ENCODE results near the gene SLC2A4.

SLC2A4 gene

GRCh38 chr17:7306911-7307685 is 25.6 kb downstream of the SLC2A4 start, which contains the start of gene EIF5A:
EIF5A (plus strand) TSS chr17:7307628; CDS start chr17:7309636, 2,008 bp downstream.
- peak; percentile 100 for DNase-seq (ENCODE audit: low read depth in 2 of 2)

GRCh38 chr17:7307686-7308624 is 26.4 kb downstream of the SLC2A4 start:
- peak; percentile 33 to 37 for DNase-seq (ENCODE audit: low read depth in 2 of 2)

- DNase-seq (ENCODE audit: low read depth in 2 of 2), result peak; percentile 61 to 75
Observed at GRCh38 chr17:7308625-7309433, 27.3 kb downstream of the SLC2A4 start.

- DNase-seq (ENCODE audit: low read depth in 2 of 2), result no peak
Observed at GRCh38 chr17:7309628-7310027, 28.1 kb downstream of the SLC2A4 start.

- no peak for DNase-seq (ENCODE audit: low read depth in 2 of 2)
Observed at GRCh38 chr17:7311110-7311705, 29.7 kb downstream of the SLC2A4 start.

GRCh38 chr17:7312432-7313087 is 31.0 kb downstream of the SLC2A4 start:
- no peak for DNase-seq (ENCODE audit: low read depth in 2 of 2)

- no peak for DNase-seq (ENCODE audit: low read depth in 2 of 2)
Observed at GRCh38 chr17:7313088-7313889, 31.8 kb downstream of the SLC2A4 start.

- DNase-seq (ENCODE audit: low read depth in 2 of 2), result no peak
Observed at GRCh38 chr17:7313890-7314718, 32.6 kb downstream of the SLC2A4 start.

GRCh38 chr17:7314719-7315569 is 33.4 kb downstream of the SLC2A4 start, which contains the start of gene GPS2:
GPS2 (minus strand) TSS chr17:7315360; CDS start chr17:7315052, 308 bp downstream.
- peak; percentile 92 to 94 for DNase-seq (ENCODE audit: low read depth in 2 of 2)

- DNase-seq (ENCODE audit: low read depth in 2 of 2), result no peak
Observed at GRCh38 chr17:7315570-7316235, 34.2 kb downstream of the SLC2A4 start.

- DNase-seq (ENCODE audit: low read depth in 2 of 2), result no peak
Observed at GRCh38 chr17:7317161-7317803, 35.8 kb downstream of the SLC2A4 start.

GRCh38 chr17:7318121-7318860 is 36.8 kb downstream of the SLC2A4 start:
- no peak for DNase-seq (ENCODE audit: low read depth in 2 of 2)

GRCh38 chr17:7321466-7321865 is 39.9 kb downstream of the SLC2A4 start:
- DNase-seq (ENCODE audit: low read depth in 2 of 2), result no peak

- DNase-seq (ENCODE audit: low read depth in 2 of 2), result no peak
Observed at GRCh38 chr17:7322520-7323194, 41.1 kb downstream of the SLC2A4 start.

GRCh38 chr17:7323731-7324437 is 42.4 kb downstream of the SLC2A4 start:
- peak; percentile 46 to 60 for DNase-seq (ENCODE audit: low read depth in 2 of 2)

Measured in stimulated activated CD4-positive, alpha-beta T cell treated with anti-CD3 and anti-CD28 coated beads, Interleukin-4, amount 100 ng/mL, for 48 hours (primary cell).